ENCODE measurements around the gene LDB2. TPM values are rescaled to one million over a fixed set of nuclear protein-coding genes. Genes with fewer than 3 reads are reported as not detected.

The LDB2 gene
- total and polyA plus RNA-seq, 5 experiments from 2014 or later = 0.38 TPM; not detected in 4

GRCh38 chr4:16750882-16751642 is 147.4 kb downstream of the LDB2 start:
- no peak overlapping the region for H3K4me3 Mint-ChIP-seq
- ATAC-seq (no peak), DNase-seq (no peak)
- POLR2A ChIA-PET = no interaction called here
- H3K36me3 Mint-ChIP-seq = no peaks in the 10 kb centered on the region
- no peak overlapping the region for H3K27ac Mint-ChIP-seq
- no peaks in the 10 kb centered on the region for H3K9me3 Mint-ChIP-seq
- H3K4me1 Mint-ChIP-seq = no peaks in the 10 kb centered on the region
- peaks cover 0 to 9% (median 0%) of the 10 kb centered on the region in 5 donors for H3K27me3 Mint-ChIP-seq

GRCh38 chr4:16750216-16750615 is 148.2 kb downstream of the LDB2 start:
- POLR2A ChIA-PET = no interaction called here
- Mint-ChIP-seq H3K4me1 (no peaks in the 10 kb centered on the region), H3K27me3 (peaks cover 0 to 5% (median 0%) of the 10 kb centered on the region in 5 donors), H3K9me3 (no peaks in the 10 kb centered on the region), H3K27ac (no peak overlapping the region), H3K36me3 (no peaks in the 10 kb centered on the region), H3K4me3 (no peak overlapping the region)
- ATAC-seq = no peak
- no peak for DNase-seq

GRCh38 chr4:16745887-16746286 is 152.6 kb downstream of the LDB2 start:
- H3K9me3 Mint-ChIP-seq = peaks cover 0 to 2% (median 0%) of the 10 kb centered on the region in 9 donors
- H3K4me3 Mint-ChIP-seq = no peak overlapping the region
- H3K36me3 Mint-ChIP-seq = no peaks in the 10 kb centered on the region
- POLR2A ChIA-PET = no interaction called here
- no peak for ATAC-seq
- no peaks in the 10 kb centered on the region for H3K4me1 Mint-ChIP-seq
- DNase-seq = no peak
- H3K27ac Mint-ChIP-seq = no peak overlapping the region
- H3K27me3 Mint-ChIP-seq = peaks cover 0 to 19% (median 3%) of the 10 kb centered on the region in 5 donors

DNA sequence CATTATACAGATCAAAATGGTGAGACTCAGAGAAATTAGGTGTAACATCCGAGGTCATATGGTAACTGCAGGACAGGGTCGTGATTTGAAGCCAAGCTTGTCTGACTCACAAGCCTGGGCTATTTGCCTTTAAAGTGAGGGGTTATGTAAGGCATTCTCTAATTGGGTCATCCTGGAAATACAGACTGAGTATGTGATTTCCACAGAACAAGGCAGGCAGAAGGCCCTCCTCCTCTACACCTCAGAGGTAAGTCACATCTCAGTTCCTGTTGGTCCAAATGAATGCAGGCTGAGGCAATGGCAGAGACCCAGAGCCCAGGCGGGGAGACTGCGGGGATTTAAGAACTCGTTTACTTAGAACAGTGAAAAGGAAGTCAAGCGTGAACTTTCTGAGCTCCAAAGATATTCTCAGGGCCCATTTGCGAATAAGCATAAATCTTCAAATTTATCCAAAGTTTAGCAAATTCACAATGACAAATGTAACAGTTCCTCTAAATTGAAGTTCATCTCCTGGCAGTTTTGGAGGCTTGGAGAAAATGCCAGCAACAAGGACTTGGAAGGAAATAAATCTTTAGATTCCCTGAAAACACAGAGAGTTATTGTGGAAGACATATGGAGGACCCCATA is 153.3 kb downstream of the LDB2 start:
- Mint-ChIP-seq H3K4me1 (no peaks in the 10 kb centered on the region), H3K36me3 (no peaks in the 10 kb centered on the region), H3K9me3 (peaks cover 0 to 2% (median 0%) of the 10 kb centered on the region in 9 donors), H3K27ac (no peak overlapping the region), H3K4me3 (no peak overlapping the region), H3K27me3 (peaks cover 0 to 20% (median 5%) of the 10 kb centered on the region in 5 donors)
- POLR2A ChIA-PET = no interaction called here
- DNase-seq (no peak), ATAC-seq (no peak)

DNA sequence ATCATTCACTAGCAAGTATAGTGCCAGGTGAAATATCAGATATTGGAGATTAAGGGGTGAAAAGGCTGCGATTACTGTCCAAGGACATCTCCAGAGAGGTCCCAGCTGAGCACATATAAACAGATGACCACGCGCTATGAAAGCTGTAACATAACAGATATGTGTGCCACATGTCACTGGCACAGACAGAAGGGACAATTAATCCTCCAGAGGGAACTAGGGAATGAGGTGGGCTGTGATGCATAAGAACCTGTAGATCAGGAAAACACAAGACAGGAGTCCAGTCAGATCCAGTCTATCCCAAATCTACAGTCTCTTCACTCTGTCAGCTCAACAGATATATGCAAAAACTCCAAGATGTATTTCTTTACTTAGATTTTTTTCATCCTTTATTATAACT is 157.2 kb downstream of the LDB2 start:
- Mint-ChIP-seq H3K4me3 (no peak overlapping the region), H3K4me1 (no peaks in the 10 kb centered on the region), H3K27ac (no peak overlapping the region), H3K36me3 (peaks cover 0 to 2% (median 0%) of the 10 kb centered on the region in 3 donors), H3K9me3 (peaks cover 0 to 9% (median 0%) of the 10 kb centered on the region in 9 donors), H3K27me3 (peaks cover 0 to 21% (median 5%) of the 10 kb centered on the region in 5 donors)
- POLR2A ChIA-PET = no interaction called here
- DNase-seq (no peak), ATAC-seq (no peak)

DNA sequence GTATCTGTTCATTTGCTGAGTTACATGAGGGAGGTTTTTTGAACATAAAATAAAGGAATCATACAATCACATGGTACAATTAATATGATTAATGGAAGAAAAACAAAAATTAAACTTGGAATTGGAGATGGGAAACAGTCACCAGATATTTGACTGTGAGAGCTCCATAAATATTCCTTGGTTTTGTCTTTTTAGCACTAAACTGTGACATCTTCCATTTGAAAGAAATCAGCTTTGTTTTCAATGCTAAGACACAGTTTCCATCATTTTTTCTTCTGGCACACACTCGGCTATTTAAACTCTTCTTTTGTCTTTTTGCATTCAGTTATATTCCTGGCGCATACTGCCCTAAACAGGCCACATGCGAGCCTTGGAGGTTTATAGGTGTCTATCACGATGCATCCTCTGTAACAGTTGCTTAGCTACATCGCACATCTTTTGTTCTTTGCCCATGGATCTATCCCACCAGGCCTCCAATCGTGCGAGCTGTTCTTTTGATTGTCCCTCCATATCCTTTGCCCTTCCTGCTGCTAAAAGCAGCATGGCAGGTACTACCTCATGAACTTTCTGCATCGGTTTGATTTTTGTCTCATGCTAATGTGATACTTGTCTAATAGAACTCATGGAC is 158.3 kb downstream of the LDB2 start:
- H3K9me3 Mint-ChIP-seq = peaks cover 0 to 12% (median 3%) of the 10 kb centered on the region in 9 donors
- no peak for DNase-seq
- POLR2A ChIA-PET = no interaction called here
- no peaks in the 10 kb centered on the region for H3K4me1 Mint-ChIP-seq
- H3K27me3 Mint-ChIP-seq = peaks cover 0 to 21% (median 8%) of the 10 kb centered on the region in 5 donors
- no peak for ATAC-seq
- H3K36me3 Mint-ChIP-seq = peaks cover 0 to 5% (median 0%) of the 10 kb centered on the region in 3 donors
- no peak overlapping the region for H3K4me3 Mint-ChIP-seq
- no peak overlapping the region for H3K27ac Mint-ChIP-seq

DNA sequence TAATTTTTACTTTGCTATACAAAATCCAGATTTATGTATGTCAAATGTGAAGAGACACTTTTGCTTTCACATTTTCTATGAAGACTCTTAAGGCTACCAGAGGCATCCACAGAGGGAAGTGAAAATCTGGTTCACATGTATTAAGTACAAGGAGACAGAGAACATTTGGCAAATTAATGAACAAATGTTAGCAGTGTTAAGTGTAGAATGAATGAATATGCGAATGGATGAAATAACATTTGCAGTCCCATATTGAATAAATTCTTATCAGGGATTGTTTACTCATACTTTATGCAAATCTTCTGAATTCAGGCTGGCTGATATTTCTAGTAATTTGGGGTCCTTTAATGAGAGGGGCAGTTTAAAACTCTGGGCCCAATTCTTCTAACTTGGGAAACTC is 159.9 kb downstream of the LDB2 start:
- DNase-seq (no peak), ATAC-seq (no peak)
- POLR2A ChIA-PET = no interaction called here
- Mint-ChIP-seq H3K4me3 (no peak overlapping the region), H3K36me3 (peaks cover 0 to 5% (median 0%) of the 10 kb centered on the region in 3 donors), H3K27me3 (peaks cover 0 to 16% (median 8%) of the 10 kb centered on the region in 5 donors), H3K4me1 (no peaks in the 10 kb centered on the region), H3K27ac (no peak overlapping the region), H3K9me3 (peaks cover 0 to 12% (median 3%) of the 10 kb centered on the region in 9 donors)

DNA sequence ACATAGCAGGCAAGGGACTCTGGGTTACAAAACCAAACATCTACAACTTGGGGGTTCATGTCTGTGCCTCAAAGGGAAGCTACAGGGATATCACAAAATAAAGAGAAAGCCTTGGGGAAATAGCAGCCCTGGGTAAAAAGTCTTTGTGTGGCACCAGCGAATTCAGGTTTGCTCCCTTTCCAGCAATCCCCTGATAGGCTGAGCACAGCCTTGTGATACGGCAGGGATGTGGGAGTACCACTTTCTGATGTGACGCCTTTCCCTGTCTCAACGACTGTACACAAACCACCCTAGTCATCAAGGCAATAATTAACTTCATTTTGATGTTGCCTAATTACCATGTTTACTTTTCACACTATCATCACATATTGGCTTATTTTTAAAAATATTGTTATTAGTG is 164.9 kb downstream of the LDB2 start:
- DNase-seq (no peak), ATAC-seq (no peak)
- no peaks in the 10 kb centered on the region for H3K4me1 Mint-ChIP-seq
- POLR2A ChIA-PET = no interaction called here
- no peak overlapping the region for H3K27ac Mint-ChIP-seq
- no peak overlapping the region for H3K4me3 Mint-ChIP-seq
- peaks cover 0 to 5% (median 0%) of the 10 kb centered on the region in 3 donors for H3K36me3 Mint-ChIP-seq
- H3K27me3 Mint-ChIP-seq = peaks cover 0 to 22% (median 9%) of the 10 kb centered on the region in 5 donors
- peaks cover 0 to 12% (median 5%) of the 10 kb centered on the region in 9 donors for H3K9me3 Mint-ChIP-seq

DNA sequence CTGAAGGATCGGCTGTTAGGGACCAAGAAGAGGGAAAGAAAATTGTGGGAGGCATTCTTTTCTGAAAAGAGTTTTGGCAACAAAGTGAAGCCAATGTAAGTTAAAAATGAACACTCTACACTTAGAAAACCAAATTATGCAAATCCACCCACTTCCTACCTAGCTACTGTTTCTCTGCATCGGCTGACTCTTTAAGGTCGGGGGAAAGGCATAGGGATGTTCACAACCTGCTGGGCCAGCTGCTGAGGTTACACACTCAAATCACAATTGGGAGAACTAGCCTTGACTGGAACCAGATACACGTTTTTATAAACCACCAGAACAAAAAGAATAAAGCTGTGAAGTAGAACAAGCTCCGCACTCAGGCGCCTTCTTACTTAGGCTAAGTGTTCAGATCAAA is 165.7 kb downstream of the LDB2 start:
- no peak overlapping the region for H3K4me3 Mint-ChIP-seq
- ATAC-seq = no peak
- H3K27me3 Mint-ChIP-seq = peaks cover 0 to 22% (median 9%) of the 10 kb centered on the region in 5 donors
- H3K9me3 Mint-ChIP-seq = peaks cover 0 to 9% (median 2%) of the 10 kb centered on the region in 9 donors
- POLR2A ChIA-PET = no interaction called here
- H3K27ac Mint-ChIP-seq = no peak overlapping the region
- no peak for DNase-seq
- H3K4me1 Mint-ChIP-seq = no peaks in the 10 kb centered on the region
- H3K36me3 Mint-ChIP-seq = peaks cover 0 to 5% (median 0%) of the 10 kb centered on the region in 3 donors

GRCh38 chr4:16731776-16732380 is 166.6 kb downstream of the LDB2 start:
- peaks cover 0 to 24% (median 10%) of the 10 kb centered on the region in 5 donors for H3K27me3 Mint-ChIP-seq
- peaks cover 0 to 9% (median 2%) of the 10 kb centered on the region in 9 donors for H3K9me3 Mint-ChIP-seq
- no peaks in the 10 kb centered on the region for H3K4me1 Mint-ChIP-seq

DNA sequence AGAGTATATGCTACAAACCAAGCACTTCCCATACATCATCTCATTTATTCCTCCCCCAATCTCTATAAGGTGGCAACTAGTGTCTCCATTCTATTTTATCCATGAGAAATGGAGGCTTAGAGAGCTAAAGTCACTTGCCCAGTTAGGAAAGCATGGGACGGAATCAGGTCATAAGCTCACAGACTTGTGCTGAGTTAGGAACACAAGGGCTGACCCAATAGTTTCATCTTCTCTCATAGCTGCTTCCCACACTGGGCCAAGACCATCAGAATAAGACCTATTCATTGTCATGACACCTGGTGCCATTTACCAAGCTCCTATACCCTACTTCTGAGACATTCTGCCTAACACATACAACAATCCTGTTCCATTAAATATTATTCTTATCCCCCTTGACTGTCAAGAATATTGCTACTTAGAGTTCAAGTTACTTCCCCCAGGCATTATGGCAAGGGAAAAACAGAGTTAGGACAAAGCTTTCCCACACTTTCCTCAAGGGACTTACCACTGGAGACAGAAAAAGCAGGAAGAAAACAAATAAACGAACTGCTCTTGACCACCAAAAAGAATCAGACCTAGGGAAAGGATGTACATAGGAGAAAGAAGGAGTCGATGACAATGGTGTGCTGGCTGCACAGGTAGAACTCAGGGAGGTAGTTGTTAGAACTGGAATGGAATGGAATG is 167.8 kb downstream of the LDB2 start:
- POLR2A ChIA-PET = no interaction called here
- ATAC-seq = no peak
- Mint-ChIP-seq H3K27me3 (peaks cover 0 to 21% (median 11%) of the 10 kb centered on the region in 5 donors), H3K4me1 (no peaks in the 10 kb centered on the region), H3K9me3 (peaks cover 0 to 7% (median 1%) of the 10 kb centered on the region in 9 donors), H3K27ac (no peak overlapping the region), H3K4me3 (no peak overlapping the region), H3K36me3 (peaks cover 0 to under 1% (median 0%) of the 10 kb centered on the region in 3 donors)
- no peak for DNase-seq

More at GRCh38 chr4:16731776-16732380, 166.6 kb downstream of the LDB2 start:
- Mint-ChIP-seq H3K36me3 (peaks cover 0 to 5% (median 0%) of the 10 kb centered on the region in 3 donors), H3K4me3 (no peak overlapping the region), H3K27ac (no peak overlapping the region)
- DNase-seq = no peak
- no peak for ATAC-seq
- POLR2A ChIA-PET = no interaction called here

DNA sequence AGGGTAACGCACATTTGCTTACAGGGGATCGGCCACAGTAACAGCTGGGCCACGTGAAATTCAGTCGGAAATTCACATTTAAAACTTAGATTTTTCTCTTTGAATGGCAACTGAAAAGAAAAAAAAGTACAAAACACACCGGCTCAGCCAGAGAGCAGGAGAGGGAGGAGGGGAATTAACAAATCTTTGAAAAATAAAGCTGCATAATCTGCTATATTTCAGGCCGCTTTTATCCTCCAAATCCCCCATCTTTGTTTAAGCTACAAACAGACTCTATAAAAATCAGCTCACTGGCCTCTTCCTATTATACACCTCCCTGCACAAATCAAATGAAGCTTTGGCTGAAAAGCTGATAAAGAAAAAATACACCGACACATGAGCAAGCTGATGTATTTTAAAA is 169.1 kb downstream of the LDB2 start:
- Mint-ChIP-seq H3K36me3 (peaks cover 0 to 8% (median 0%) of the 10 kb centered on the region in 3 donors), H3K27ac (no peak overlapping the region), H3K9me3 (peaks cover 0 to 15% (median 10%) of the 10 kb centered on the region in 9 donors), H3K27me3 (peaks cover 0 to 29% (median 9%) of the 10 kb centered on the region in 5 donors), H3K4me3 (no peak overlapping the region), H3K4me1 (no peaks in the 10 kb centered on the region)
- ATAC-seq (no peak), DNase-seq (no peak)
- POLR2A ChIA-PET = no interaction called here

All from naive thymus-derived CD8-positive, alpha-beta T cell (primary cell).